OCI-LY1 (cell line): Measurements from ENCODE around the gene MCTP2.

Source experiments
- EZH2 ChIP-seq: fragments of 200-600 bp; sonication (generic), shearing (Covaris generic); IDR thresholded peaks from 2 replicates; pipeline ENCODE4 v1.8.0; 2017; ENCODE audit warnings: borderline replicate concordance, mixed run types, mild to moderate bottlenecking, antibody characterized with exemption, low read length, moderate library complexity, mixed read lengths
- TF ChIP-seq, protein P1 (sequence below): fragments of 200-600 bp; sonication (generic), shearing (Covaris generic); IDR thresholded peaks from 2 replicates; pipeline ENCODE4 v1.5.1; 2017; ENCODE audit warnings: mild to moderate bottlenecking, antibody characterized with exemption, low read length, moderate library complexity, mixed read lengths

DNA sequence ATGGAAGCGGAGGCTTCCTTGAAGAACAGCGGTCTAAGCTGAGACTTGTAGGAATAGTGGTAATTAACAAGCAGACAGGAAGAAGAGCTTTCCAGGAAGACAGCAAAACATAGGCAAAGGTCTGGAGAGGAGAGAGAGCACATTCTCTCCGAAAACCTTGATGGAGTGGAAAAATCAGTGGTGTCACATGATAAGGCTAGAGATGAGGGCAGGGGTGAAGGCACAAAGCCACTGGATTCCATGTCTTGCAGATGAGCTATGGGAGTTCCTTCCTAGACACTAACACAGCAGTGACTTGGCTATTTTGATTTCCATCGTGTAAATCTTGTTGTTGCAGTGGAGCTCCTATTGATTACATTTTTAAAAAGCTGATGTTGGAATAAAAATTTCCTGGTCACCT is 132.0 kb downstream of the MCTP2 start:
- TF ChIP-seq, protein P1, sequence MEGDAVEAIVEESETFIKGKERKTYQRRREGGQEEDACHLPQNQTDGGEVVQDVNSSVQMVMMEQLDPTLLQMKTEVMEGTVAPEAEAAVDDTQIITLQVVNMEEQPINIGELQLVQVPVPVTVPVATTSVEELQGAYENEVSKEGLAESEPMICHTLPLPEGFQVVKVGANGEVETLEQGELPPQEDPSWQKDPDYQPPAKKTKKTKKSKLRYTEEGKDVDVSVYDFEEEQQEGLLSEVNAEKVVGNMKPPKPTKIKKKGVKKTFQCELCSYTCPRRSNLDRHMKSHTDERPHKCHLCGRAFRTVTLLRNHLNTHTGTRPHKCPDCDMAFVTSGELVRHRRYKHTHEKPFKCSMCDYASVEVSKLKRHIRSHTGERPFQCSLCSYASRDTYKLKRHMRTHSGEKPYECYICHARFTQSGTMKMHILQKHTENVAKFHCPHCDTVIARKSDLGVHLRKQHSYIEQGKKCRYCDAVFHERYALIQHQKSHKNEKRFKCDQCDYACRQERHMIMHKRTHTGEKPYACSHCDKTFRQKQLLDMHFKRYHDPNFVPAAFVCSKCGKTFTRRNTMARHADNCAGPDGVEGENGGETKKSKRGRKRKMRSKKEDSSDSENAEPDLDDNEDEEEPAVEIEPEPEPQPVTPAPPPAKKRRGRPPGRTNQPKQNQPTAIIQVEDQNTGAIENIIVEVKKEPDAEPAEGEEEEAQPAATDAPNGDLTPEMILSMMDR = no peak
- no peak for TF ChIP-seq EZH2
